ENCODE measurements around the gene KCNH5.

GRCh38 chr14:62864588-62864987 is 180.7 kb downstream of the KCNH5 start:
- TF ChIP-seq CTCF (IDR thresholded peaks at IDR 0.05; ENCODE audit: low read depth, low read length, missing input control), result no peak
- TF ChIP-seq TAF1 (conservative IDR thresholded peaks at IDR 0.05), result no peak
- no peak for TF ChIP-seq RAD21 (IDR thresholded peaks at IDR 0.05)
- no peak for TF ChIP-seq NR2F2 (IDR thresholded peaks at IDR 0.05)
- no peak for TF ChIP-seq EGR1 (IDR thresholded peaks at IDR 0.05; ENCODE audit: low read depth in 2 of 2)
- no peak for TF ChIP-seq MAX (IDR thresholded peaks at IDR 0.05)
- no peak for TF ChIP-seq ATF3 (IDR thresholded peaks at IDR 0.05)
- no peak for TF ChIP-seq FOXA1 (IDR thresholded peaks at IDR 0.05)
- no peak for TF ChIP-seq REST (IDR thresholded peaks at IDR 0.05)
- no peak for TF ChIP-seq RXRA (IDR thresholded peaks at IDR 0.05)
- TF ChIP-seq SP1 (IDR thresholded peaks at IDR 0.05), result no peak
- TF ChIP-seq GABPA (IDR thresholded peaks at IDR 0.05 in 1 of 2, conservative IDR thresholded peaks at IDR 0.05 in 1 of 2), result no peak
- TF ChIP-seq YY1 (IDR thresholded peaks at IDR 0.05), result no peak

Measured in liver (tissue), 3 donors.